Measurements from ENCODE around the gene TCERG1L.
"Not testable (repeated sequence)": the region's sequence is repeated elsewhere in the genome, so short reads cannot be mapped to it uniquely, and the experiment has no call there.

GRCh38 chr10:131078882-131079280, 232.6 kb downstream of the TCERG1L start:
- not testable (repeated sequence) for TF ChIP-seq CTCF (conservative IDR thresholded peaks at IDR 0.05; ENCODE audit: low read length); EZH2phosphoT487 (IDR thresholded peaks at IDR 0.05; ENCODE audit: borderline replicate concordance)
